Vagina (tissue), 2 donors: ENCODE measurements around the gene ZNRF1.

Experiments
- CTCF ChIP-seq, 3 experiments: fragments of 450-650 bp in 2 of 3; fragments of 200-600 bp in 1 of 3; sonication (generic) in 1 of 3; IDR thresholded peaks; one replicate each; pipeline ENCODE4 v1.5.1; 2017 to 2019; ENCODE audit warnings: antibody characterized with exemption in 3 of 3, mild to moderate bottlenecking in 2 of 3, moderate library complexity in 2 of 3
- POLR2AphosphoS5 ChIP-seq, 2 donors: sonication (generic); formaldehyde crosslinking; IDR thresholded peaks; one replicate each; pipeline ENCODE4 v1.9.0; 2017; ENCODE audit warnings: antibody characterized with exemption in 2 of 2, mild to moderate bottlenecking in 2 of 2, low read depth in 1 of 2; ENCODE audit not compliant: insufficient read depth in 1 of 2

GRCh38 chr16:75111514-75111940 lies 112.7 kb downstream of the ZNRF1 start:
- TF ChIP-seq POLR2AphosphoS5 (IDR thresholded peaks at IDR 0.05; ENCODE audit: insufficient read depth in 1 of 2, low read depth in 1 of 2) (no peak), CTCF (IDR thresholded peaks at IDR 0.05) (no peak)
